K562 (cell line): ENCODE results near the gene BICD1. TPM values are rescaled to one million over a fixed set of nuclear protein-coding genes. Genes with fewer than 3 reads are reported as not detected.

Source experiments
- E2F1 ChIP-seq: sonication (generic); formaldehyde crosslinking; IDR thresholded peaks from 2 replicates; pipeline ENCODE4 v1.8.1; 2023; ENCODE audit warnings: mild to moderate bottlenecking, missing genetic modification reagents, moderate library complexity
- ELF4 ChIP-seq: fragments of 450-650 bp; formaldehyde crosslinking; IDR thresholded peaks from 2 replicates; pipeline ENCODE4 v1.4.0; 2022; ENCODE audit warnings: missing genetic modification characterization
- NBN ChIP-seq: fragments of 450-650 bp; IDR thresholded peaks from 2 replicates; pipeline ENCODE4 v1.6.1; 2016; ENCODE audit warnings: low read depth, mild to moderate bottlenecking
- PCBP1 ChIP-seq: fragments of 200-400 bp; formaldehyde crosslinking; IDR thresholded peaks from 2 replicates; pipeline ENCODE4 v1.6.1; 2018; ENCODE audit warnings: mild to moderate bottlenecking, low read depth, low read length; ENCODE audit not compliant: poor library complexity, severe bottlenecking
- TCF7L2 ChIP-seq: fragments of 150-350 bp; IDR thresholded peaks from 2 replicates; pipeline ENCODE4 v1.6.1; 2016; ENCODE audit warnings: low read depth, mild to moderate bottlenecking, low read length, moderate library complexity
- ZBTB1 ChIP-seq: sonication (generic); formaldehyde crosslinking; IDR thresholded peaks from 2 replicates; pipeline ENCODE4 v1.8.1; 2023; ENCODE audit warnings: missing genetic modification reagents, low read depth, mild to moderate bottlenecking, borderline replicate concordance
- ZFX ChIP-seq: sonication (generic); formaldehyde crosslinking; IDR thresholded peaks from 2 replicates; pipeline ENCODE4 v1.8.0; 2022; ENCODE audit warnings: mild to moderate bottlenecking, missing genetic modification reagents, moderate library complexity
- polyA plus RNA-seq, 8 experiments: library from polyadenylated mRNA; depleted of rRNA in 4 of 8; stranded (reverse) in 5 of 8; unstranded in 3 of 8; fragments of >200 nt; fragmentation: Nextera tagmentation in 2 of 8; fragmentation: Illumina TruSeq in 1 of 8; extraction: Ambion mirVana in 2 of 8; extraction: Trizol in 1 of 8; gene quantifications; 2 replicates each; pipeline versions ENCODE4 v1.2.1 to v1.2.3, GENCODE V29; 2011 to 2014; ENCODE audit warnings: inconsistent platforms in 1 of 8, missing spikeins in 1 of 8
- total RNA-seq, 7 experiments: library from RNA; depleted of rRNA in 6 of 7; stranded (reverse); fragments of >200 nt in 6 of 7; fragmentation: Illumina TruSeq in 2 of 7; extraction: Trizol in 2 of 7; gene quantifications; 2 replicates each; pipeline versions ENCODE4 v1.2.1 to v1.2.3, GENCODE V29; 2011 to 2021; ENCODE audit warnings: low replicate concordance in 1 of 7
- TF ChIP-seq, protein P1 (sequence below), 3 experiments: IDR thresholded peaks in 2 of 3; conservative IDR thresholded peaks in 1 of 3; 2 replicates each; pipeline ENCODE4 v1.5.1; 2011 to 2012; ENCODE audit warnings: low read length in 3 of 3, mild to moderate bottlenecking in 3 of 3, control low read depth in 2 of 3, improper control_type of control experiment in 1 of 3, inconsistent platforms in 1 of 3, low read depth in 1 of 3, mixed read lengths in 1 of 3, moderate library complexity in 1 of 3; ENCODE audit not compliant: insufficient read depth in 2 of 3

The BICD1 gene
- total and polyA plus RNA-seq, 9 of the 15 experiments (the other 6 are each of a cell fraction or from before 2014, with no cell fraction given) = 3.5 to 21.1 (median 12.5) TPM

DNA sequence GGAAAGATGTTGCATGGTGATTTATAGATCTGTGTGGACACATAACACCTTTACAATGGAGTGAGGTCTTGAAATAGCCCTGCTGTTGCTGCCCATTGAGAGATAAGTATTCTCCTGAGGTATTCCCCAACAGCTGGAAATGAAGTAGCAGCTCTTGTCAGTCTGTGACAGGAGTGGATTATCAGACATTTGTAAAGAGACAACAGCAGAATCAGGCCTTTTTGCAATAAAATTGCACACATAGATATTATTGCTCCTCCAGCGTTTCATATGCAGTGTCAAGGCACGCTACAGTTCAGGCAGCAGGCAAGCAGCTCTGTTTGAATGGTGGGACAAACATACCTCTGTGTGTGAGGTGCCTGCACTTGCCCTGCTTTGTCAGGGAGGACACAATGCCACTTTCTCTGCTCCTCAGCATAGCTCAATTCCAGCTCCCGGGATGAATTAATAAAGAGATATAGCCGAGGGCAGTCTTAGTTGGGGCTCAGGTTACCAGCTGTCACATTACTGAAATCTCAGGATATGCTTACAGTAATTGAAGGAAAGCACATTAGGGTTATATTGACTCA is 49.4 kb downstream of the BICD1 start (continued):
- TF ChIP-seq, protein P1, sequence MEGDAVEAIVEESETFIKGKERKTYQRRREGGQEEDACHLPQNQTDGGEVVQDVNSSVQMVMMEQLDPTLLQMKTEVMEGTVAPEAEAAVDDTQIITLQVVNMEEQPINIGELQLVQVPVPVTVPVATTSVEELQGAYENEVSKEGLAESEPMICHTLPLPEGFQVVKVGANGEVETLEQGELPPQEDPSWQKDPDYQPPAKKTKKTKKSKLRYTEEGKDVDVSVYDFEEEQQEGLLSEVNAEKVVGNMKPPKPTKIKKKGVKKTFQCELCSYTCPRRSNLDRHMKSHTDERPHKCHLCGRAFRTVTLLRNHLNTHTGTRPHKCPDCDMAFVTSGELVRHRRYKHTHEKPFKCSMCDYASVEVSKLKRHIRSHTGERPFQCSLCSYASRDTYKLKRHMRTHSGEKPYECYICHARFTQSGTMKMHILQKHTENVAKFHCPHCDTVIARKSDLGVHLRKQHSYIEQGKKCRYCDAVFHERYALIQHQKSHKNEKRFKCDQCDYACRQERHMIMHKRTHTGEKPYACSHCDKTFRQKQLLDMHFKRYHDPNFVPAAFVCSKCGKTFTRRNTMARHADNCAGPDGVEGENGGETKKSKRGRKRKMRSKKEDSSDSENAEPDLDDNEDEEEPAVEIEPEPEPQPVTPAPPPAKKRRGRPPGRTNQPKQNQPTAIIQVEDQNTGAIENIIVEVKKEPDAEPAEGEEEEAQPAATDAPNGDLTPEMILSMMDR (IDR thresholded peaks at IDR 0.05 in 2 of 3, conservative IDR thresholded peaks at IDR 0.05 in 1 of 3; ENCODE audit: insufficient read depth in 2 of 3, low read depth in 1 of 3, low read length in 3 of 3) = no peak
- TF ChIP-seq ELF4 (no peak), TCF7L2 (no peak), E2F1 (CRISPR knock-in tag) (no peak), ZBTB1 (no peak), ZFX (CRISPR knock-in tag) (no peak), PCBP1 (no peak), NBN (no peak)
- TF ChIP-seq, all 486 proteins: peak for 19
